ENCODE results near the gene DCLRE1C. TPM values are rescaled to one million over a fixed set of nuclear protein-coding genes. Genes with fewer than 3 reads are reported as not detected.
"Not testable (repeated sequence)": the region's sequence is repeated elsewhere in the genome, so short reads cannot be mapped to it uniquely, and the experiment has no call there.

The DCLRE1C gene
- polyA plus RNA-seq, 10 donors, result 5.2 to 11.2 (median 8.3) TPM

DNA sequence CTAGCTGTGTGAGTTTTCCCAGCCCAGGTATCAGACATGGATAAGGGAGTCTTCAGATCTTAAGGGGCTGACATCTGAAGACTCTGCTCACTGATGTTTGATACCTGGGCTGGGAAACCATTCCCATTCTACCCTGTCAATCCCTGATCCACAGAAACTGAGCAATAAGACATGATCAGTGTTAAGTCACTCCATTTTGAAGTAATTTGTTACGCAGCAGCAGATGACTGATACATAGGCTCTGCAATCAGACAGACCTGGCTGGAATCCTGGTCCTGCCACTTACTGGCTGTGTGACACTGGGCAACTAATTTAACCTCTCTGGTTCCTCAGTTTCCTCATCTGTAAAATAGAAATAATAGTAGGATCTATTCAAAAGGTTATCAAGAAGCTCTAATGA, 6.6 kb downstream of the DCLRE1C start:
- no peak for DNase-seq

DNA sequence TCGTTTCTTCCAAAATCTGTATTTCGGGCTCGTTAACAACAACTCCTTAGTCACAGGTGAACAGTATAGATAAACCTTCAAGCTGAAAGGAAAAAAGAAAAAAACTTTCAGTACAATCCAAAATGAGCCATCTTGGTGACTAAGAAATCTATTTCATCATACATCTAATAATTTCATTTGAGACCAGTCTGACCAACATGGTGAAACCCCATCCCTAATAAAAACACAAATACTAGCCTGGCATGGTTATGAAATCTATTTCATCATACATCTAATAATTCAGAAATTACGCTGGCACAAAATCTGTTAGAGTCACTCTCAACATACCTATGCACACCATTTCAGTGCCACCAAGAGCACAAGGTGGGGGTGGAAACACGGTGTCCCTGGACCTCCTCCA, 8.8 kb downstream of the DCLRE1C start:
- no peak for DNase-seq

DNA sequence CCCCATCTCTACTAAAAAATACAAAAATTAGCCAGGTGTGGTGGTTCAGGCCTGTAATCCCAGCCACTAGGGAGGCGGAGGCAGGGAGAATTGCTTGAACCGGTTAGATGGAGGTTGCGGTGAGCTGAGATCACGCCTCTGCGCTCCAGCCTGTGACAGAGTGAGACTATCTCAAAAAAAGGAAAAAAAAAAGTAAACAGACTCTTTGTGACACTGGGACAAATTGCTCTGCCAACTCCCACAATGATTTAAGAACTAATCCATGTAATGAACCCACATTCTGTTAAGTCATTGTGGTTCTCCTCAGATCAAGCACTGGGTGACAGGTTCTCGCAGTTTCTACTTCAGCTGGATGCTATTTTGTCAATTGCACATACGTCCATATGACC, 11.0 kb downstream of the DCLRE1C start:
- DNase-seq, result not testable (repeated sequence)

DNA sequence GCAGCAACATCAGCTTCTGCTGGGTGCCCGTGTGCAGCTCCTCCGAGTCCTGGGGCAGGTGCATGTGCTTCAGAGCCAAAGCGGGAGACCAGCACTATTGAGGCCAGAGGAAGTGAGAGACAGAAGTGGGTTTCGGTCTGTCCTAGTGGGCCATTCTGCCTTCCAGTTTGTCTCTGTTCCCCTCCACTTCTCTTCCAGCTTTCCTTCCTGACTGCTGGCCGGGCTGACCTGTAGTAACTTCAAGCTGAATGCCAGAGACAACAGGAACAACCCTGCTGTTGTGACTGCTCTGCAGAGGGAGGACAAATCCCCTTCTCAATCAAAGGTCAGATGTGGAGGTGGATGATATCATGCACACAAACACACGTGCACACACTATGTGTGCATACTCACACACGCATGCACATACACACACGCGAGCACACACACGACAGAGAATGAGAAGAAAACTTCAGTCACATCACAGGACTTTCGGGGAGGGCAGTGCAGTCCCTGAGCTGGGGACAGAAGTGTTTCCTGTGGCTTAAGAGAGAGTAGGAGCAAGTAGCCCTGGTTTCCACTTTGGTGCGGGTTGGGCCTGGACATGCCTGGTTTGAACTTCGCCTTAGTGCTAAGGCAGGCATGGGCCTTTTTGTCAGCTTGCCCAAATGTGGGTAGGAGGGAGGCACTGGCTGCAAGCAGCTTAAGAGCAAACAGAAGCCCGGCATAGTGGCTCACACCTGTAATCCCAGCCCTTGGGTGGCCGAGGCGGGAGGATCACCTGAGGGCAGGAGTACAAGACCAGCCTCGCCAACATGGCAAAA, 11.5 kb downstream of the DCLRE1C start:
- not testable (repeated sequence) for DNase-seq

DNA sequence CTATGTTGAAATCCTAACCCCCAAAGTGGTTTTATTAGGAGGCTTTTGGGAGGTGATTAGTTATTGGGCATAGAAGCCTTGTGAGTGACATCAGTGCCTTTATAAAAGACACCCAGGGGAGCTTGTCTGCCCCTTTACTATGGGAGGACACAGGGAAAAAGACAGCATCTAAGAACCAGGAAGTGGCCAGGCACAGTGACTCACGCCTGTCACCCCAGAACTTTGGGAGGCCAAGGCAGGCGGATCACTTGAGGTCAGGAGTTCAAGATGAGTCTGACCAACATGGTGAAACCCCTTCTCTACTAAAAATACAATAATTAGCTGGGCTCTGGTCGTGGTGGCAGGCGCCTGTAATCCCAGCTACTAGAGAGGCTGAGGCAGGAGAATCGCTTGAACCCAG, 14.9 kb downstream of the DCLRE1C start:
- DNase-seq, result not testable (repeated sequence)

DNA sequence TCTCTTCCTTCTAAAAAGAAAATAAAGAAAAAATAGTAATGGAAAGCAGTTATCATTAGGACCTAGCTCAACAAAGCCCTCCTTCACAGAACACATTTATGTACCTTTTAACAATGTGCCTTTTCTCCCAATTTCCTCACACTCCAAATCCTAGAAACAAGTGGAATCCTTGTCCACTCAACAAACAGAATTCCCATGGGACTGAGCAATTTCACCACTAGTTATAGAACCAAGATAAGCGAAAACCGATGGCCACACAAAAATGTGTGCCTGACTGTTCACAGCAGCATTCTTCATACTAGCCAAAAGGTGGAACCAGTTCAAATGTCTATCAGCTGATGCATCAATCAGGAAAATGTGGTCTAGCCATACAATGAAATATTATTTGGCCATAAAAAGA, 17.3 kb downstream of the DCLRE1C start:
- no peak for DNase-seq

DNA sequence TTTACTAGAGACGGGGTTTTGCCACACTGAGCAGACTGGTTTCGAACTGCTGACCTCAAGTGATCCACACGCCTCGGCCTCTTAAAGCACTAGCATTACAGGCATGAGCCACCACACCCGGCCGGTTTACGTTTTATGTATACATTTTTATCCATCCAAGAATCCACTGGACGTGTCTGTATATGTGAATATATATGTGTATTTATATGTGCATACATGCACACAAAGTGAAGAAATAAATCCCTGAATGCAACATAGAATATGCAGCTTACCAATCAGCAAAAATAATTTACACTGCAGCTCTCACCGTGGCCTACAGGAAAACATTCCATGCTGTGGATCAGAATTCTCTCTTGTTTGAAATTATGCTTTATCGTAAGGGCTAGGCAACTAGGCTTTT, 23.3 kb downstream of the DCLRE1C start:
- no peak for DNase-seq

DNA sequence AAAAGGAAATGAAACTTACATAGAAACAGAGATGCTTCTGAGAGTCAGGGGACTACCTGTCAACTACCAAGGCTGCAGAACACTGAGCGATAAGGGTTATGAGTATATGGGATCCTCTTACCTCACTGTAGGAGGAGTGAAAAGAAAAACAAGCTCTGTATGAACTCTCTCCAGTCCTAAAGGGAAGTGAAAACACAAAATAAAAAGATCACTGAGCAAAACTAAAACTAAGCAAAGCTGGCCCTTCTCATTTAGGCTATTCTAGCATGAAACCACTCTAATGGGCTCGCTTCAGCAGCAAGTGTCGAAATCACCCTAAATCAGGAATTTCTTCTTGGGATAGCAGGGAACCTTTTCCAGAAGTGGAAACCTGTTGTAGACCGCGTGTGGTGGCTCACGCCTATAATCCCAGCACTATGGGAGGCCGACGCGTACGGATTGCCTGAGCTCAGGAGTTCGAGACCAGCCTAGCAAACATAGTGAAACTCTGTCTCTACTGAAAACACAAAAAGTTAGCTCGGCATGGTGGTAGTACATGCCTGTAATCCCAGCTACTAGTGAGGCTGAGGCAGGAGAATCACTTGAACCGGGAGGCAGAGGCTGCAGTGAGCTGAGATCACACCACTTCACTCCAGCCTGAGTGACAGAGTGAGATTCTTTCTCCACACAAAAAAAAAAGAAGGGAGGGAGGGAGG, 27.0 kb downstream of the DCLRE1C start:
- no peak for DNase-seq

DNA sequence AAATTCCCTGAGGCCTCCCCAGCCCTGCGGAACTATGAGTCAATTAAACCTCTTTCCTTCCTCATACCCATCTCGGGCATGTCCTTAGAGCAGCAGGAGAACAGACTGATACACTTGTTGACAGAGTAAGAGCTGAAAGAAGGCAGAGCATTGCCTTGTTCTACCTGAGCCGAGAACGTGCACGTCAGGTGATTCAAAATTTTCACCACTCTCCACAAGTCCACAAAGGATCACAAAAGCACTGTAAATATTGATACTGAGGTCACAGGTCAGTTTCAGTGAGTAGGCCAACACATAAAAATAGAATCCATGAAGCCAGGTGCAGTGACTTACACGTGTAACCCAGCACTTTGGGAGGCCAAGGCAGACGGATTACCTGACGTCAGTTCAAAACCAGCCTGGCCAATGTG, 27.8 kb downstream of the DCLRE1C start:
- no peak for DNase-seq

DNA sequence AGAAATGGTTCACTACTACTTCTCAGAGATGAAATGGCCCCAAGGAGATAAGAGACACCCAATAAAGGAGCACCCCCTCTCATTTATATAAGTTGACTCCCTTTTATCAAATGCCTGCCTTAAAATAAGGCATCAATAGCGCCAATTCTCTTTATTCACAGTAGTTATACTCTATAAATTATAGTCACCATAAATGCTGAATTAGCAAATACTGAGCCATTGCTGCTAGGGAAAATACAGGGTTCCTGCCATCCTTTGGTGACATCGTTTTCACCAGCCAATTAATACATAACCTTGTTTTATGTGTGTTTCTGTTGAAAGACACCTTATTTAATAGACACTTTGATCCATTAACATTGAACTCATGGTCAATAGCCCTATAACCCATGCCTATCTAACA, 28.6 kb downstream of the DCLRE1C start:
- DNase-seq, result no peak

DNA sequence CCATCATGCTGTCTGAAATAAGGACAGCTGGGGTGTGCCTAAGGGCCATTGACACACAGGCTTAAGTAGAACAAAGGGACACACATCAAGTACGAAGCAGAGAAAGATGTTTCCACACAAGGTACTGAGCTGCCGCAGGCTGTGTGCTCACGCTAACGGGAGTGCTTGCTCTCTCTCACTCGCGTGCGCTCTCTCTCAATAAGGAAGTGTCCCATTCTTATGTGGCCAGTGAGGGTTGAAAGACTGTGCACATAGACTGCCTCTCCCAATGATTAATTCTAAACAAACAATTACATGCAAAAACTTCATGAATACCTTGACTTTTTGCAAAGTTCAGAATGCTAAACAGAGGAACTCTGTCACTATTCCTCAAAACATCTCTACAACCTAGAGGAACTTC, 29.9 kb downstream of the DCLRE1C start:
- DNase-seq, result no peak

DNA sequence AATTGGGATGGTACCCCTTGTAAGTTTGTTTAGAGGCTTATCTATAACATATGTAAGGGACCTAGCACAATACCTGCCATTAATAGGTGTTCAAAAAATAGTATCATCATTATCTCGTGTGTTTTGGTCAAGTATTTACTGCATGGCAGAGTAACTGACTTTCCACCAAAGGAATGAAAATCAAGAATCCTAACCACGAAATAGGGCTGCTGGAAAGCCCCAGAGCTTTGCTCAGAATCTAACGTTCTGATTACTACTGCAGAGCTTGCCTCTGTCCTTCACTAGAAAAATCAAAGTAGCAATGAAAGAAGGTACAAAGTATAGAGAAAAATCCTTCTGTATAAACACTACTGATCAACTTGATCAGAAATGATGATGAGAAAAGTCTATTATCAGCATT, 34.9 kb downstream of the DCLRE1C start:
- no peak for DNase-seq

DNA sequence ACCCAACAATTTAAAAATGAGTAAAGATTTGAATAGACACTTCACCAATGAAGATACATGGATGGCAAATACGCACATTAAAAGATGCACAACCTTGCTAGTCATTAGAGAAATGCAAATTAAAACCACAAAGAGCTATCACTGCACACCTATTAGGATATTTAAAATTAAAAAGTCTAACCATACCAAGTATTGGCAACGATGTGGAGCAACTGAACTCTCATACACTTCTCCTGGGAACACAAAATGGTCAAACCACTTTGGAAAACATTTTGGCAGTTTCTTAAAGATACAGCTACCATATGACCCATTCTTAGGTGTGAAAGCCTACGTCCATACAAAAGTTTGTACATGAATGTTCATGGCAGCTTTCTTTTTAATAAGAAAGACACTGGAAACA, 36.1 kb downstream of the DCLRE1C start:
- no peak for DNase-seq

DNA sequence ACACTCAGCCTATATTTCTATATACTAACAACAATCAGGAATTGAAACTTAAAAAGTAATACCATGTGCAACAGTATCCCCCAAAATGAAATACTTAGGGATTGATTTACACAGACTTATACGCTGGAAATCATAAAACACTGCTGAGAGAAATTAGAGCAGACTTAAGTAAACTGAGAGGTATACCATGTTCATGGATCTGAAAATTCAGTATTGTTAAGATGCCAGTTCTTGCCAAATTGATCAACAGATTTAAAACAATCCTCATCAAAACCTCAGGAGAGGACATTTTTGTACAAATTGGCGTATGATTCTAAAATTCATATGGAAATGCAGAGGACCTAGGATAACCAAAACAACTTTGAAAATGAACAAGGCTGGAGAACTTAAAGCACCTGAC, 37.3 kb downstream of the DCLRE1C start:
- no peak for DNase-seq

DNA sequence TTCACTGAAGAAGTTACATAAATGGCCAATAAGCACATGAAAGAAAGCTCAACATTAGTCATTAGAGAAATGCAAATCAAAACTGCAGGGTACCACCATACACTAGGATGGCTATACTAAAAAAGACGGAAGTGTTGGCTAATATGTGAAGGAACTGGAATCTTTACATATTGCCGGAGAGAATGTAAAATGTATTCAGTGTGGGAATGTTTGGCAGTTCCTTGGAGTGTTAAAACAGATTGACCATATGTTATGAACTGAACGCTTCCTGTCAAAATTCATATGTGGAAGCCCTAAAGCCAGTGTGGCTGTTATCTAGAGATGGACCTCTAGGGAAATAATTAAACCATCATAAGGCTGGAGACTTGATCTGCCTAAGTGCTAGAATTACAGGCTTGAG, 42.1 kb downstream of the DCLRE1C start:
- no peak for DNase-seq

DNA sequence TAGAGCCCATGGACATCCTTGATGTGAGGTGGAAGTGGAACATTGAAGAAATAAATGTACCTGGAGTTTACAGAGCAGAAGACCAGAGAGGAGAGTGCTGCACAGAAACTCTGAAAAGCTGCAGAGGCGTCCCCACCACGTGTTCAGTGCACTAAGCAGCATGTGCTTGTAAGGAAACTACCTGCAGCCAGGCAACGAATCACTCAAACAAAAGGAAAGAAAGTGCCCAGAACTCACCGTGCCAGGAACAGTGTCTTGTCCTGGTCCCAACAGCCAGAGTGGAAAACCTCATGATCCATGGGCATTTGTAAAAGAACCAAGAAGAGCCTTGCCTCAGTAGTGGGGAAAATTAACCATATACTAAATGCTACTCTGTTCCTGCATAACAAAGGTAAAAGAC, 42.9 kb downstream of the DCLRE1C start:
- DNase-seq, result no peak

DNA sequence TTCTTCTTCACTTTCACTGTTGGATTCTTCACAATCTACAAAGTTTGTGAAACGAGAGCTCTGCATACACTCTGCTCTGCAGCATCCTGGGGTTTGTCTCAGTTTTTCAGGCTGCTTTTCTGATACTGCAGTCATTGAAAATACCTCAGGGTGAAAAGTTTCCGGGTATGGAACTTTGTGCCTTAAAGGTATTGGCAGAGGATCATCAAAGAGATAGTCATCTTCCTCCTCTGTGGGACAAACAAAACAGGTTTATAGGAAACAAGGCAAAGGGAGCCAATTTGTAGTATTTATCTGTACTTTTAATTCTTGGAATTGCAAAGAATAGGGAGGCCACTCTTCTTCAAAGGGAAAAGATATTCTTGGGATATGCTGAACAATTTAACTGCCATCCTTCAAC, 44.8 kb downstream of the DCLRE1C start:
- DNase-seq, result no peak

DNA sequence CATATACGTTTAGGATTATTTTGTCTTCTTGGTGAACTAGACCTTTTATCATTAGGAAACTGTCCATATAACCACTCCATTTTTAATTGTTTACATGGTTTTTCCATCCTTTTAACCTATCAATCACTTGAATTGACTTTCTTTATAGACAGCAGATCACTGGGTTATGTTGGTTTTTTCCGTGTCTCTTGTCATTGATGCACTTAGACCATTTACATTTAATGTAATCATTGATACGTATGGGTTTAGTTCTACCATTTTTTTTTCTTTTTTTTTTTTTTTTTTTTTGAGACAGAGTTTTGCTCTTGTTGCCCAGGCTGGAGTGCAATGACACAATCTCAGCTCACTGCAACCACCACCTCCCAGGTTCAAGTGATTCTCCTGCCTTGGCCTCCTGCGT, 46.3 kb downstream of the DCLRE1C start:
- not testable (repeated sequence) for DNase-seq

DNA sequence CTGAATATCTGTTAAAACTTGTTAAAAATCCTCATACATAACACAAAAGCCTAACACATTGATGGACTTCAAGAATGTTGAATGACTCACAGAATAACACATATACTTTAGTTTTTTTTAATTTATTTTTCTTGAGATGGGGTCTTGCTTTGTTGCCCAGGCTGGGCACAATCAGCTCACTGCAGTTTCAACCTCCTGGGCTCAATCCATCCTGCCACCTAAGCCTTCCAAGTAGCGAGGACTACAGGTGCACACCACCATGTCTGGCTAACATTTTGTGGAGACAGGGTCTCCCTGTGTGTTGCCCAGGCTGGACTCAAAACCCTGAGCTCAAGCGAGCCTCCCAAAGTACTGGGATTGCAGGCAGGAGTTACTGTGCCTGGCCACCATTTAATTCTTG, 47.1 kb downstream of the DCLRE1C start:
- DNase-seq, result no peak

DNA sequence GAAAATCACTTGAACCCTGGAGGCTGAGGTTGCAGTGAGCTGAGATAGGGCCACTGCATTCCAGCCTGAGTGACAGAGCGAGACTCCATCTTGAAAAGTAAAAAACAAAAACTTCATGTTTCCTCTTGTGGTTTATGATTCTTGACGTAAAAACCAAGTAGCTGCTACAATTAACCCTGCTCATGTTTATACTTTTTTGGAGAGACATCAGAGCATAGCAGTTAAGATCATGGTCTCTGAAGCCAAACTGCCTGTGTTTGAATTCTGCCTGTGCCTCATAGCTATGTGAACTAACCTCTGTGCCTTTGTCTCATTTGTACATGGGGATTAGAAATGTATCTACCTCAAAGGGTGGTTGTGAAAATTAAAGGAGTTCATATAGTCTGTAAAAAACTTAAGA, 48.0 kb downstream of the DCLRE1C start:
- no peak for DNase-seq

DNA sequence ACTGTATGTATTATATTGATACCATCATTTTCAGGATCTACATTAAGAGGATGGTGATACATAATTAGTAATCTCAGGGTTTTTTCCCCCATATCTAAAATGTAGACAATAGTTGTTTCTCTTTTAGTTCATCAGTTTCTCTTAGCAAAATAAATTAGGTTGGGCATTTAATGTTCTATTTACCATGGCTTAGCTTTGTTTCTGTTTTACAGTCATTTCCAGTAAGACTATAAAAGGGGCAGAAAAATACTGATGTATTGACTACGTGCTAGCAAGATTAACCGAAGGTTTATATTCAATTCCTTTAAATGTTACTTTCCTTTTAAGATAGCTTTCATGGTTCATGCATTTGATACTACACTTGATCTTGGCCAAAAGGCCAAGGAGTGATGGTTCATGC, 49.0 kb downstream of the DCLRE1C start:
- DNase-seq, result no peak

DNA sequence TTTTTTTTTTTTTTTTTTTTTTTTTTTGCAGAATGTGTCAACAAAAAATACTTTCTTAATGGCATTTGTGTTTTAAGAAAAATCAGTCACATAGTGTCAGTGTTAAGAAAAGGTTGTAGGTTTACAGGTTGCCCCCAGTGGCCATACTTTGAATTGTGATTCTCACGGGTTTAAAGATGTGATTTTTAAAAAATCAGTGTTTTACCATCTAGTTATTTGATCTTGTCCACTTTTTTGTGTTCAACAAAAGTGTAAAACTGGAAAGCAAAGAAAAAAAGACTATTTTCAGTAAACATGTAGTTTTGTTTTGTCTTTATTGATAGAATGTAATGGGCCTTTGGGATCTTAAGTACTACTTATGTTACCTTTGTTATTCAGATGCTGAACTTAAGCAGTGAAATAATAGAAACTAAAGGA, 49.6 kb downstream of the DCLRE1C start:
- DNase-seq, result peak in 2 of 3 donors; percentile 2 to 14

DNA sequence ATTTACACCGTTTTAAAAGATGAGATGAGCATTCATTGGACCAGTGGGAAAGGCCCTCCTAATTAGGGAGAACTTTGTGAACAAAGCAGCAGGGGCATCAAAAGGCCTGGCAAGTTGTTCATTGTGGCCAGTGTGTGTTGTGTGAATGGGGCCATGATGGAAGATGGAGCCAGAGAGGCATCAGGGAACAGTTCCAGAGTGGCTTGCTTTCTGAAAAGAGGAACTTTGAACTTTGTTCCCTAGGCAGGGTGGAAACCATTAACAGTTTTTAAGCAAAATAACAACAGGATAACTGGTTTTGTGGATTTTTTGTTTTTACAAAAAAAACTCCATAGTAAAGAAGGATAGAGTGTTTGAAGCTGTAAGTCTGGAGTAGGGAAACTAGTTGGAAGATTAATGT, 62.7 kb downstream of the DCLRE1C start:
- DNase-seq, result no peak

DNA sequence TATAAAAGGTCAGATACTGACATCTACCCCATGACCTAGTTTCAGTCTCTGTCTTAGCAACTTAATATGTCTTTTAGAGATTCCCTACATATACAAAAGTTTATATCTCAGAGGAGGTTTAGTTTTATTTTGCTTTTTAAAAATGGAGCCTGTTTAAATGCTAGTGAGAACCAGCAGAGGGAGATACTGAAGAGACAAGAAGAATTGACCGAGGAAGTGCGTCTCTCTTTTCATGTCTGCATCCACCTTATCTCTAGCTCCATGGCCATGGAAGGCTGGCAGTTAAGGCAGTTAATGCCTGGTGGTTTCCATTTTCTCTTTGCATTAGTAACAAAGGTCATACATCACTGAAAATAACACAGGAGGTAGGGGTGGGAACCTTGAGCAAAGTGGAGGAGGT, 64.6 kb downstream of the DCLRE1C start:
- DNase-seq, result no peak
